GM18868 (cell line): ENCODE results near the gene C10orf90.

ENCODE experiments used
- ATAC-seq: cut with Tn5 transposase; IDR thresholded peaks from one replicate; pipeline ENCODE4 v1.9.1; 2021; ENCODE audit warnings: mild to moderate bottlenecking, moderate library complexity; ENCODE audit not compliant: unreplicated experiment

Gene C10orf90

GRCh38 chr10:126670056-126670894 is at the start of gene C10orf90:
Gene C10orf90 (minus strand): TSS chr10:126670693. CDS start chr10:126670480, 213 bp downstream.
- ATAC-seq, result no peak

GRCh38 chr10:126716366-126716765 is 45.9 kb upstream of the C10orf90 start:
- ATAC-seq, result no peak

GRCh38 chr10:126713594-126713993 is 43.1 kb upstream of the C10orf90 start:
- ATAC-seq, result no peak

GRCh38 chr10:126712681-126713080 is 42.2 kb upstream of the C10orf90 start:
- ATAC-seq, result no peak

GRCh38 chr10:126705951-126706565 is 35.6 kb upstream of the C10orf90 start:
- no peak for ATAC-seq

- ATAC-seq, result no peak
These were observed 34.6 kb upstream of the C10orf90 start for GRCh38 chr10:126705131-126705530.

- no peak for ATAC-seq
These were observed 34.2 kb upstream of the C10orf90 start for GRCh38 chr10:126704649-126705048.

- ATAC-seq, result no peak
These were observed 31.7 kb upstream of the C10orf90 start for GRCh38 chr10:126702181-126702580.

GRCh38 chr10:126701526-126701925 is 31.0 kb upstream of the C10orf90 start:
- no peak for ATAC-seq

- ATAC-seq, result no peak
These were observed 26.2 kb upstream of the C10orf90 start for GRCh38 chr10:126696684-126697083.

- ATAC-seq, result no peak
These were observed 21.0 kb upstream of the C10orf90 start for GRCh38 chr10:126691456-126691855.

- ATAC-seq, result no peak
These were observed 20.0 kb upstream of the C10orf90 start for GRCh38 chr10:126690534-126690933.

GRCh38 chr10:126689461-126689994 is 19.0 kb upstream of the C10orf90 start:
- ATAC-seq, result no peak

- no peak for ATAC-seq
These were observed 16.7 kb upstream of the C10orf90 start for GRCh38 chr10:126687121-126687606.

GRCh38 chr10:126686719-126687118 is 16.2 kb upstream of the C10orf90 start:
- no peak for ATAC-seq

- ATAC-seq, result no peak
These were observed 15.8 kb upstream of the C10orf90 start for GRCh38 chr10:126686268-126686667.

- no peak for ATAC-seq
These were observed 15.3 kb upstream of the C10orf90 start for GRCh38 chr10:126685756-126686155.

- ATAC-seq, result no peak
These were observed 13.8 kb upstream of the C10orf90 start for GRCh38 chr10:126684171-126684745.

- no peak for ATAC-seq
These were observed 13.0 kb upstream of the C10orf90 start for GRCh38 chr10:126683466-126683865.

- ATAC-seq, result no peak
These were observed 5.4 kb upstream of the C10orf90 start for GRCh38 chr10:126675656-126676438.
